Ovary (tissue), 3 donors: ENCODE data around the gene IL3RA.

ENCODE experiments used
- EP300 ChIP-seq: sonication (generic); formaldehyde crosslinking; IDR thresholded peaks from one replicate; pipeline ENCODE4 v1.6.1; 2017; ENCODE audit warnings: antibody characterized with exemption
- POLR2A ChIP-seq: fragments of 450-650 bp; IDR thresholded peaks from one replicate; pipeline ENCODE4 v1.6.1; 2017; ENCODE audit warnings: antibody characterized with exemption, mild to moderate bottlenecking, moderate library complexity
- TF ChIP-seq, protein P1 (sequence below), 3 donors: fragments of 450-650 bp in 2 of 3; fragments of 200-600 bp in 1 of 3; IDR thresholded peaks; one replicate each; pipeline versions ENCODE4 v1.5.1 to v1.8.0; 2016 to 2022; ENCODE audit warnings: antibody characterized with exemption in 3 of 3, mild to moderate bottlenecking in 1 of 3
- donor health status: DM: no; HTN: no; CAD: no.

DNA sequence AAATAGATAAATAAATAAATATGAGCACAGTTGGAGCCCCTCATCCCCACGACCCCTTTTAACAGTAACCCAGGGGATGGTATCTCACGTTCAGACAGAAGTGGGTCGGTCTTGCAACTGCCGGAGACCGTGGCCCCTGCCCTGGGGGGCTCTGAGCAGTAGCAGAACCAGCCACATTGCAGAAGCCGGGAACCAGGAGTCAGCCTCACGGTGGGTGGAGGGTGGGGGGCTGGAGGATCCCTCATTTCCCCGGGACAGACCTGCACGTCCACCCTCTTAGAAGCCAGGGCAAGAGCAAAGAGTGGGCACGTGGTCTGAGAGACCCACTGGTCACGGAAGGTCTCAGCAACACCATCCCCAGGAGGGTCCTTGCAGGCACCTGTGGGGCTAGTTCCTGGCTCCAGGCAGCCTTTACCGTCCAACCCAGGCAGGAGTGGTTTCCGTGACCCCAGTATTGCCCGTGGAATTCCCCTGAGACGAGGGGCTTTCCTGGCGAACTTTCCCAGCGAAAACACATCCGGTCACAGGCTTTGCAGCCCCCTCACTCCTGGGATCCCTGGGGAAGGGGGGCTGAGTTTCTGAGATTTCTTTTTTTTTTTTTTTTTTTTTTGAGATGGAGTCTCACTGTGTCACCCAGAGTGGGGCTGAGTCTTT lies 8.8 kb upstream of the IL3RA start:
- TF ChIP-seq, protein P1, sequence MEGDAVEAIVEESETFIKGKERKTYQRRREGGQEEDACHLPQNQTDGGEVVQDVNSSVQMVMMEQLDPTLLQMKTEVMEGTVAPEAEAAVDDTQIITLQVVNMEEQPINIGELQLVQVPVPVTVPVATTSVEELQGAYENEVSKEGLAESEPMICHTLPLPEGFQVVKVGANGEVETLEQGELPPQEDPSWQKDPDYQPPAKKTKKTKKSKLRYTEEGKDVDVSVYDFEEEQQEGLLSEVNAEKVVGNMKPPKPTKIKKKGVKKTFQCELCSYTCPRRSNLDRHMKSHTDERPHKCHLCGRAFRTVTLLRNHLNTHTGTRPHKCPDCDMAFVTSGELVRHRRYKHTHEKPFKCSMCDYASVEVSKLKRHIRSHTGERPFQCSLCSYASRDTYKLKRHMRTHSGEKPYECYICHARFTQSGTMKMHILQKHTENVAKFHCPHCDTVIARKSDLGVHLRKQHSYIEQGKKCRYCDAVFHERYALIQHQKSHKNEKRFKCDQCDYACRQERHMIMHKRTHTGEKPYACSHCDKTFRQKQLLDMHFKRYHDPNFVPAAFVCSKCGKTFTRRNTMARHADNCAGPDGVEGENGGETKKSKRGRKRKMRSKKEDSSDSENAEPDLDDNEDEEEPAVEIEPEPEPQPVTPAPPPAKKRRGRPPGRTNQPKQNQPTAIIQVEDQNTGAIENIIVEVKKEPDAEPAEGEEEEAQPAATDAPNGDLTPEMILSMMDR (IDR thresholded peaks at IDR 0.05), result no peak
- TF ChIP-seq POLR2A (no peak), EP300 (no peak)
